22Rv1 (cell line): ENCODE measurements around the gene CHMP4A.
A peak's percentile ranks its signal among the peaks of the same experiment; 100 is the strongest.

Source experiments
- H3K27ac ChIP-seq: fragments of 450-650 bp; 2 replicates; pipeline ENCODE4 v1.5.1; 2017
- ZFX ChIP-seq: fragments of 450-650 bp; IDR thresholded peaks from 2 replicates; pipeline ENCODE4 v1.6.1; 2017; ENCODE audit warnings: antibody characterized with exemption, borderline replicate concordance
- TF ChIP-seq, protein P1 (sequence below): fragments of 450-650 bp; IDR thresholded peaks from 2 replicates; pipeline ENCODE4 v1.5.1; 2017; ENCODE audit warnings: mild to moderate bottlenecking

Gene CHMP4A

DNA sequence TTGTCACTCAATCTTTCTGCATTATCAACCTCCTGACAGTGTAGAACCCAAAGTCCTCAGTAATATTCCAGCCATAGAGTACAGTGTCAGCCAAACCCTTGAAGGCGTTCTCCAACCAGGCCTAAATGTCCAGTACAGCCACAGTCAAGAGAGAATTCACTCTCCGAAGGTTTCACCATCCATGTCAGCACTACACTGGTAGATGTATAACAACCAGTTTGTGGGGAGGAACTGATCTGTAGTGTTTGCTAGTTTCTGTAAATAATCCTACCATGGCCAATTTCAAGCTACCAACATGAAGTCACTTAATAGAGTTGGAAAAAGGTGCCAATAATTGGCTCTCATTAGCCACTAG, 3.0 kb upstream of the CHMP4A start:
- TF ChIP-seq ZFX, result no peak
- TF ChIP-seq, protein P1, sequence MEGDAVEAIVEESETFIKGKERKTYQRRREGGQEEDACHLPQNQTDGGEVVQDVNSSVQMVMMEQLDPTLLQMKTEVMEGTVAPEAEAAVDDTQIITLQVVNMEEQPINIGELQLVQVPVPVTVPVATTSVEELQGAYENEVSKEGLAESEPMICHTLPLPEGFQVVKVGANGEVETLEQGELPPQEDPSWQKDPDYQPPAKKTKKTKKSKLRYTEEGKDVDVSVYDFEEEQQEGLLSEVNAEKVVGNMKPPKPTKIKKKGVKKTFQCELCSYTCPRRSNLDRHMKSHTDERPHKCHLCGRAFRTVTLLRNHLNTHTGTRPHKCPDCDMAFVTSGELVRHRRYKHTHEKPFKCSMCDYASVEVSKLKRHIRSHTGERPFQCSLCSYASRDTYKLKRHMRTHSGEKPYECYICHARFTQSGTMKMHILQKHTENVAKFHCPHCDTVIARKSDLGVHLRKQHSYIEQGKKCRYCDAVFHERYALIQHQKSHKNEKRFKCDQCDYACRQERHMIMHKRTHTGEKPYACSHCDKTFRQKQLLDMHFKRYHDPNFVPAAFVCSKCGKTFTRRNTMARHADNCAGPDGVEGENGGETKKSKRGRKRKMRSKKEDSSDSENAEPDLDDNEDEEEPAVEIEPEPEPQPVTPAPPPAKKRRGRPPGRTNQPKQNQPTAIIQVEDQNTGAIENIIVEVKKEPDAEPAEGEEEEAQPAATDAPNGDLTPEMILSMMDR, result no peak
- peak overlapping the region; percentile 96 for H3K27ac ChIP-seq

DNA sequence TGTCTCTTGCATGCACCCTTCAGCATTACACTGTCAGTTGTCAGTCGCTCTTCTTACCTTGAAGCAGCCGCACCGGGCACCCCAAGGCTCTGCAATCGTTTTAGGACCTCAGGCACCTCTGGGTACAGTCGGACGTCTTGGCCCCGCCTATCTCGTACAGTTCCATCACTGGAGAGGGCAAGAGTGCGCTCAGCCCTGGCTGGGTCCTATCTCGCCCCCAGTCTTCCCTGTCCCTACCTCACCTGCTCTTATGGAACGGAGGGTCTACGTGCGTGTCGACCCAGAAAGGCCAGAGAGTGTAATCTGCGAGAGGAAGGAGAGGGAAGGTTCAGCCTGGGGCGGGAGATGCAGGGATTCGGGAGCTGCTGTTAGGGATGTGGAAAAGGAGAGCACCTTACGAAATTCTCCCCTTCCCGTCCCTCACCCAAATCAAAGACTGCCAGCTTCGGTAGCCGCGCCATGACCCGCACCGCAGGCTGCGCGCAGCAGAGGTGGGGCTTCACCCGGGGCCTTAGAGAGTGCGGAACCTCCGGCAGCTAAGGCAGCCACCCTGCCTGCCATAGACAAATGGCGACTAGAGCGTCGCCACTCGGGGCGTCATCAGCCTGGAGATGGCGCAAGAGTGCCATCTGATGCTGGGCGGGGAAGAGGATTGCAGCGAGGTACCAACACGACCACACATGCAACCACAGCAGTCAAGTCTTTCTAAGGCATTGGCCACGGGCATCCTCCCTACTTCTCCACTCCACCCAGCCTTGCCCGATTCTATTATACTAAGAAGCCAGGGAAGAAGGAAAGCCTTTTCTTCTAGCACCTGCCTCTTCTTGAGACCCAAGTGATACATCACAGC, 2.4 kb upstream of the CHMP4A start, which contains the start of gene MDP1:
TSS of gene MDP1 (minus strand) at position 572 of the 850 bp plus-strand sequence. CDS start at position 461, 111 bp downstream.
- H3K27ac ChIP-seq, result peak within 1 kb of the TSS; percentile 96
- TF ChIP-seq ZFX, result no peak
- TF ChIP-seq, protein P1, result peak; percentile 84

DNA sequence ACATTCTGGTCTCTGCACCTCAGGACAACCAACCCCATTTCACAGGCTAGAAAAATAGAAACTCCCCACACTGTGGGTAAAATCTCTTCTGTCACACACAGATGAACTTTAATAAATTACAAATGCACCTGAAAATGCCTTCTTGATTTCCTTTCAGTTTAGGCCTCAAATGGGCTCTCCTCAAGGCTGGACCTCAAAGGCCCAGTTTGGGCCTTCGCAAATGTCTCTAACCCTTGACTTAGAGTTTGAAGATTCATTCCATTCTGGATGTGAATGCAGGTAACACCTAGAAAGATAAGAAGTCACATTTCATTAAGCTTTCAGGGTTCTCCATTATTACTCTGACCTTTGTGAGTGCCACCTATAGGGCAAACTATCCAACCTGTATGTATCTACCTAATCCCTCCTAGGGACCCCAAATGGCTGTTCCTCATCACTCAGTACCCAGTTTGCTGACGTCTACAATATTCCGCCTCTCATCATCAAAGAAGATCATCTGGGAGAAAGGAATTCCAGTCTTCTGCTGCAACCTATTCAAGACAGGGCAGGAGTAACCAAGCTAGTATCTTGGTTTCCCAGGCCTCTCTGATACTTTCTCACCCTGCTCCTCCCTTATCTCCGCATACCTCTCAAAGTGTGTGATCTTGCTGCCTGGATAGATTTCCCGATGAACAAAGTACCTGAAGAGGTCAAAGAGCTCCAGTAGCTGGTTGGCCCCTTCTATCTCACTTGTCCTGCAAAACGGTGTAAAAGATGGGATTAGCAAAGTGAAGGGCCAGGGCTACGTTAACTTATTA, 776 bp upstream of the CHMP4A start:
- peak overlapping the region; percentile 96 for H3K27ac ChIP-seq
- no peak for TF ChIP-seq ZFX
- TF ChIP-seq, protein P1, result no peak

DNA sequence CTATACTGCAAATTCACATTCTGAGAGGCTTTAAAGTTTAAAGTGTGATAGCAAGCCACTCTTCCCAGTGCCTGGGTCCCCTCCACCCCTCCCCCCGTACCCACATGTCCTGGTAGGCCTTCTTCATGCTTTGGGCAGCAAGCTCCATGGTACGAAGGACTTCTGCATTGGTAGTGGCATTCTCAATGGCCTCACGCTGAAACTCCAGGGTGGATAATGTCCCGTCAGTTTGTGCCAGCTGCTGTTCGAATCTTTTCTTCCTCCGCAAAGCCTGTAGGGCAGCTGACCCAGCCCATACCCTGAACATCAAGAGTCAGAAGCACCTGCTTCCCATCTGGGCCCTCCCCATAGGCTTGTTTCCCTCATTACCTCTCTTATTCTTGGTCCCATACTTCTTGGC, 2.0 kb downstream of the CHMP4A start:
- peak overlapping the region; percentile 96; the same call in 1 of the 2 replicates for H3K27ac ChIP-seq

DNA sequence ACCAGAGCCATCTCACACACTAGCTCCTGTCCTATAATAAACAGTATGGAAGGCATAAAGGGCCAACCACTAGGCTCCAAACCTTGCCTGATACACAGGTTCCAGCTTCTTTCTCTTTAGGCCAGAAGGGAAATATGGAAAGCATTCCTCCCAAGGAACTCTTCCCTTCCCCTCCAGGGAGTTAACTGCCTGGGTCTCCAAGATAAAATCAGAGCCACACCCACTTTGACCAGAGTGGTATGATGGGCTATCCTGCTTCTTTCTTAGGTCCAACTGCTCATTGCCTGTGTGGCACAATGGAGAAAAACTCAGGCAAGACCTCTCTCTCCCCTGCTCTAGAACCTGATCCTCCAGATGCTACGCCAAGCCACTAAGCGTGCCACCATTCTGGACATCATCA, 5.7 kb downstream of the CHMP4A start:
- no peak overlapping the region for H3K27ac ChIP-seq
- no peak for TF ChIP-seq ZFX
- TF ChIP-seq, protein P1, result no peak

More for the DNA sequence above, 2.0 kb downstream of the CHMP4A start:
- TF ChIP-seq, protein P1, result no peak
- no peak for TF ChIP-seq ZFX

DNA sequence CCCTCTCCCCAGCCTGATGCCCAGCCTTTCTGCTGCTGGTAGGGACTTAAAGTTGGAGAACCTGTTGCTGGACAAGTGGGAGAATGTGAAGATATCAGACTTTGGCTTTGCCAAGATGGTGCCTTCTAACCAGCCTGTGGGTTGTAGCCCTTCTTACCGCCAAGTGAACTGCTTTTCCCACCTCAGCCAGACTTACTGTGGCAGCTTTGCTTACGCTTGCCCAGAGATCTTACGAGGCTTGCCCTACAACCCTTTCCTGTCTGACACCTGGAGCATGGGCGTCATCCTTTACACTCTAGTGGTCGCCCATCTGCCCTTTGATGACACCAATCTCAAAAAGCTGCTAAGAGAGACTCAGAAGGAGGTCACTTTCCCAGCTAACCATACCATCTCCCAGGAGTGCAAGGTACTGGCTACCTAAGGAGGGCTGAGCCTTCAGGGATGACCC, 6.2 kb downstream of the CHMP4A start:
- TF ChIP-seq, protein P1, result no peak
- TF ChIP-seq ZFX, result no peak
- H3K27ac ChIP-seq, result no peak overlapping the region
